Type B pancreatic cell (in vitro differentiated cells): Measurements from ENCODE around the gene GNG7. TPM values are rescaled to one million over a fixed set of nuclear protein-coding genes. Genes with fewer than 3 reads are reported as not detected.

ENCODE experiments used
- DNase-seq: peaks from one replicate; pipeline ENCODE4 v3.0.0; 2021; ENCODE audit warnings: mixed read lengths; ENCODE audit not compliant: unreplicated experiment; ENCODE audit errors: extremely low spot score
- H3K27ac Mint-ChIP-seq: 2 replicates; pipeline ENCODE4 v1.8.0; 2021; ENCODE audit warnings: mild to moderate bottlenecking, mixed read lengths
- H3K27me3 Mint-ChIP-seq: 2 replicates; pipeline ENCODE4 v1.8.0; 2021; ENCODE audit warnings: mixed read lengths
- H3K36me3 Mint-ChIP-seq: 2 replicates; pipeline ENCODE4 v1.8.0; 2021; ENCODE audit warnings: mixed read lengths
- H3K4me1 Mint-ChIP-seq: one replicate; pipeline ENCODE4 v1.8.0; 2021; ENCODE audit warnings: mixed read lengths; ENCODE audit not compliant: unreplicated experiment
- H3K4me3 Mint-ChIP-seq: 2 replicates; pipeline ENCODE4 v1.8.0; 2021; ENCODE audit warnings: mild to moderate bottlenecking, mixed read lengths
- H3K9me3 Mint-ChIP-seq: 2 replicates; pipeline ENCODE4 v1.8.0; 2021; ENCODE audit warnings: mixed read lengths
- CTCF ChIP-seq: fragments of 200-600 bp; sonication (generic); conservative IDR thresholded peaks from 2 replicates; pipeline ENCODE4 v1.5.0; 2021; ENCODE audit warnings: antibody characterized with exemption, mild to moderate bottlenecking
- total RNA-seq: library from RNA; stranded (reverse); gene quantifications from 2 replicates; pipeline ENCODE4 v1.2.1, GENCODE V29; 2021; ENCODE audit warnings: low replicate concordance

Gene GNG7
- total RNA-seq, 1 donor from 2014 or later = 12.2 TPM

- H3K4me3 Mint-ChIP-seq = no peak overlapping the region
- H3K9me3 Mint-ChIP-seq = no peaks in the 10 kb centered on the region
- no peaks in the 10 kb centered on the region for H3K27me3 Mint-ChIP-seq
- H3K4me1 Mint-ChIP-seq = peaks cover 19% of the 10 kb centered on the region
- DNase-seq = no peak
- TF ChIP-seq CTCF = no peak
- no peaks in the 10 kb centered on the region for H3K36me3 Mint-ChIP-seq
- no peak overlapping the region for H3K27ac Mint-ChIP-seq
These were observed 150.7 kb downstream of the GNG7 start for GRCh38 chr19:2551864-2552185.

- no peak for DNase-seq
- Mint-ChIP-seq H3K27ac (no peak overlapping the region), H3K4me1 (peaks cover 18% of the 10 kb centered on the region), H3K9me3 (no peaks in the 10 kb centered on the region), H3K4me3 (no peak overlapping the region), H3K27me3 (no peaks in the 10 kb centered on the region), H3K36me3 (no peaks in the 10 kb centered on the region)
- TF ChIP-seq CTCF = no peak
These were observed 151.2 kb downstream of the GNG7 start for GRCh38 chr19:2551172-2551863.

GRCh38 chr19:2550431-2551171 lies 151.9 kb downstream of the GNG7 start:
- Mint-ChIP-seq H3K27ac (no peak overlapping the region), H3K27me3 (no peaks in the 10 kb centered on the region), H3K36me3 (no peaks in the 10 kb centered on the region), H3K4me1 (peaks cover 16% of the 10 kb centered on the region), H3K9me3 (no peaks in the 10 kb centered on the region), H3K4me3 (no peak overlapping the region)
- no peak for TF ChIP-seq CTCF
- DNase-seq = no peak

GRCh38 chr19:2549701-2550191 lies 152.7 kb downstream of the GNG7 start:
- peaks cover 7% of the 10 kb centered on the region for H3K4me1 Mint-ChIP-seq
- H3K36me3 Mint-ChIP-seq = no peaks in the 10 kb centered on the region
- H3K27ac Mint-ChIP-seq = no peak overlapping the region
- no peak for TF ChIP-seq CTCF
- no peak overlapping the region for H3K4me3 Mint-ChIP-seq
- no peak for DNase-seq
- no peaks in the 10 kb centered on the region for H3K9me3 Mint-ChIP-seq
- H3K27me3 Mint-ChIP-seq = no peaks in the 10 kb centered on the region

GRCh38 chr19:2548966-2549365 lies 153.5 kb downstream of the GNG7 start:
- no peak for TF ChIP-seq CTCF
- no peaks in the 10 kb centered on the region for H3K27me3 Mint-ChIP-seq
- peaks cover 9% of the 10 kb centered on the region for H3K4me1 Mint-ChIP-seq
- no peak for DNase-seq
- no peak overlapping the region for H3K4me3 Mint-ChIP-seq
- no peaks in the 10 kb centered on the region for H3K9me3 Mint-ChIP-seq
- H3K27ac Mint-ChIP-seq = no peak overlapping the region
- H3K36me3 Mint-ChIP-seq = no peaks in the 10 kb centered on the region
